RWPE1 (cell line): ENCODE data around the gene DPP6.
"Not testable (repeated sequence)": the region's sequence is repeated elsewhere in the genome, so short reads cannot be mapped to it uniquely, and the experiment has no call there.

Source experiments
- CTCF ChIA-PET: fragments of 350-600 bp; sonication (Branson Sonifier 250); formaldehyde crosslinking; extraction: SDS; loops from one replicate; lab custom pipeline; 2021; lab: Yijun Ruan, JAX
- POLR2A ChIA-PET: fragments of 400-600 bp; formaldehyde crosslinking; extraction: SDS; loops from one replicate; lab custom pipeline; 2020; ENCODE audit warnings: antibody characterized with exemption; ENCODE audit not compliant: low non-redundant PET; lab: Yijun Ruan, JAX
- DNase-seq: peaks from one replicate; pipeline ENCODE4 v3.0.0; 2012; ENCODE audit warnings: low spot score
- H3K27ac ChIP-seq: fragments of 450-650 bp; 2 replicates; pipeline ENCODE4 v1.5.1; 2017
- TF ChIP-seq, protein P1 (sequence below): fragments of 450-650 bp; conservative IDR thresholded peaks from 2 replicates; pipeline ENCODE4 v1.5.1; 2017; ENCODE audit warnings: low read depth, mild to moderate bottlenecking

The DPP6 gene

DNA sequence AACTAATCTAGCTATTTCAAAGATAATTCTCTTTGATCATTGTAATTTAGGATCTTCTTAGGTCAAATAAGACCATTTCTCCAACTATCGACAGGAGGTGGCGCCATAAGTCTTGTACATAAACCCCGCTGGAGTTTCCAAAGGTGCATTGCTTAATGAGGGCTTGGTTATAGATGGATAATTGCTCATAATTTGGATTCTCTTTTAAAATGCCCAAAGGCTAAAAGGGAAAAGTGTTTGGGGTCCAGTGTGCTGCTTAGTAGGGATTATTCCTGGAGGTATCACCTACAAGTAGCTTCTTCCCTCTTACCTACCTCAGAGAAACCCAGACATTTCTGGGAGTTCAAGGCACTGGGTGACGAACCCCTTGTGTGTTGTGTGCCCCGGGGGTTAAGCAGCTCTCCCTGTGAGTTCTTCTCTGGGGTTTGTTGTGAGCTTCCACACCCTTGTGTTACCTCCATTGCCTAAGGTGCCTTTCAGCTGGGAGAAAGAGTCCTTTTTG, 875.5 kb downstream of the DPP6 start:
- peak; percentile 71 for DNase-seq
- H3K27ac ChIP-seq: no peak overlapping the region
- ChIA-PET POLR2A (no interaction called here), CTCF (interaction anchor here (0.6 to 1.5 kb wide), 9 partner anchors 12 to 445 kb away, joined by 3 to 8 read pairs (median 3); no protein-coding TSS in a partner anchor)
- TF ChIP-seq, protein P1, sequence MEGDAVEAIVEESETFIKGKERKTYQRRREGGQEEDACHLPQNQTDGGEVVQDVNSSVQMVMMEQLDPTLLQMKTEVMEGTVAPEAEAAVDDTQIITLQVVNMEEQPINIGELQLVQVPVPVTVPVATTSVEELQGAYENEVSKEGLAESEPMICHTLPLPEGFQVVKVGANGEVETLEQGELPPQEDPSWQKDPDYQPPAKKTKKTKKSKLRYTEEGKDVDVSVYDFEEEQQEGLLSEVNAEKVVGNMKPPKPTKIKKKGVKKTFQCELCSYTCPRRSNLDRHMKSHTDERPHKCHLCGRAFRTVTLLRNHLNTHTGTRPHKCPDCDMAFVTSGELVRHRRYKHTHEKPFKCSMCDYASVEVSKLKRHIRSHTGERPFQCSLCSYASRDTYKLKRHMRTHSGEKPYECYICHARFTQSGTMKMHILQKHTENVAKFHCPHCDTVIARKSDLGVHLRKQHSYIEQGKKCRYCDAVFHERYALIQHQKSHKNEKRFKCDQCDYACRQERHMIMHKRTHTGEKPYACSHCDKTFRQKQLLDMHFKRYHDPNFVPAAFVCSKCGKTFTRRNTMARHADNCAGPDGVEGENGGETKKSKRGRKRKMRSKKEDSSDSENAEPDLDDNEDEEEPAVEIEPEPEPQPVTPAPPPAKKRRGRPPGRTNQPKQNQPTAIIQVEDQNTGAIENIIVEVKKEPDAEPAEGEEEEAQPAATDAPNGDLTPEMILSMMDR: peak; percentile 79

DNA sequence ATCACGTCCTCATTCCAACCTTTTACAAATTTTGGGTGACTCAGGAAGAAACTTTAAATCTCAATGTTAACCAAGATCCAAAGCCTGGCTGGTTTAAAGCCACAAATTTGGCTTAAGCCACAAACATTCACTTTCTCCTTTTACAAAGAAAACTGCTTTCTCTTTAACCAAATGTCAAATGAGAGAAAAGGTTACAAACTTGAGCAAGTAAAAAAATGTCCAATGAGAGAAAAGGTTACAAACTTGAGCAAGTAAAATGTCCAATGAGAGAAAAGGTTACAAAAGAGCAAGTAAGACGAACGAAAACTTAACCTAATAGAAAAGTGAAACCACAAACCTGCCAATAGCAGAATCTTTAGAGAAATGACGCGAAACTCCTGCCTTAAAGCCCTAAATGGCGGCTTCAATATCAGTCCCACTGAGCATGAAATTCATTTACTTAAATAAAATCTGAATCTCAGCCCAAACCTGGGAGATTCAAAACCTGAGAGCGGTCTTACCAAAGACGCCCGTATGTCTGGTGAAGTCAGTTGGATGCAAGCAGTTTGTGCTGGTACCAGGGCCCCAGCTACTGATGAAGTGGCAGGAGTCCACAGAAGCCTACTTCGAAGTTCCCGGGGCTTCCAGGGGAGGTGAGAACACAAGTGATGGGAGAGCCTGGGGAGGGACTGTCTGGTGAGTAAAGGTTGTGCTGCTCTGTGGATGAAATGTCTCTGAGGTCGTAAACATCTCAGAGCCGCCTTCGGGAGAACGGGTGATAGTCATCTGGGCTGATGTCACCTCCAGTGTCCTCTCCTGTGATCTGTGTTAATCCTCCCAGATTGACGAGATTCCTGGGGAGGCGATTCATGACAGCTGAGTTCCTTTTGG, 876.2 kb downstream of the DPP6 start:
- CTCF ChIA-PET: interaction anchor here (0.6 to 1.5 kb wide), 8 partner anchors 15 to 444 kb away, joined by 3 to 8 read pairs (median 3); no protein-coding TSS in a partner anchor
- TF ChIP-seq, protein P1: no peak
- peak overlapping the region; percentile 82 for H3K27ac ChIP-seq
- peak; percentile 95 for DNase-seq
- POLR2A ChIA-PET: no interaction called here

DNA sequence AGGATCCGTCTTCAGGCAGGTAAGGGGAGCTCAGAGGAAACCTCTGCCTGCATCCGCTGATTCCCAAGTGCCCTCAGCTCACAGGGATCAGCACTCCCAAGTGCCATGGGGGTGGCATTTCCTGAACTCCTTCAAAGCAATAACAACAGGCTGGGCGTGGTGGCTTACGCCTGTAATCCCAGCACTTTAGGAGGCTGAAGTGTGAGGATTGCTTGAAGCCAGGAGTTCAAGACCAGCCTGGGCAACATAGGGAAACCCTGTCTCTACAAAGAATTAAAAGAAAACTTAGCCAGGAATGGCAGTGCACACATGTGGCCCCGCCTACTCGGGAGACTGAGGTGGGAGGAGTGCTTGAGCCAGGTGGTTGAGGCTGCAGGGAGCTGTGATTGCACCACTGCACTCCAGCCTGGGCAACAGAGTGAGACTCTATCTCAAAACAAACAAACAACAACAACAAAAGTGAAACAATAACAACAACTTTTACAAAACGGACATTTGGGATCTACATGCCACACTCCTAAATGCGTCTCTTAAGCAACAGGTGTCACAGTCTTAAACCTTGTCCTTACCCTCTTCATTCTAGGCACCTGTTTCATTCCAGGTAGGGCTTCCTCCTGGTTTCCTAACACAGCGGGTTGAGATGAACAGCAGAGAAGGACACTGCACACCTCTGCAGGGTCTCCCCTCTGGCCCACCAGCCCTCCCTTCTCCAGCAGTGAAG, 877.0 kb downstream of the DPP6 start:
- H3K27ac ChIP-seq: peak overlapping the region; percentile 82
- no peak for DNase-seq
- CTCF ChIA-PET: interaction anchor here (0.7 kb wide), 1 partner anchor 262 kb away, joined by 4 read pairs; no protein-coding TSS in a partner anchor
- TF ChIP-seq, protein P1: no peak
- POLR2A ChIA-PET: no interaction called here

DNA sequence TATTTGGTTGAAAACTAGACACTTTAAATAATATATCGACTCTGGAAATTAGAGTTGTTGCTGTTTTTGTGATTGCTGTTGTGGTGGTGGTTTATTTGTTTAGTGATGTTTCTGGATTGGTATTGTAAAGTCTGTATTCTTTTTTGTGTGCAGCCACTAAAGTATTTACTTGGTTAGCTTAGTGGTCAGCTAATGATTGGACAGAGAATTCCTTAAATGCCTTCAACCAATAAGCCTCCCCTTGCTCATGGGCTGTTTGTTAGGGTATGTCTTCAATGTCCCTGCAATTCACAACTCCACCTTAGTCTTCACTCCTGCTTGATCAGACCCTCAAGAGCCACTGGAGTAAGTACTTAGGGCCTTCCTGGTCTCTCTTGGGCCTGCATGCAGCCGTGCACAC, 879.7 kb downstream of the DPP6 start:
- ChIA-PET POLR2A (no interaction called here), CTCF (no interaction called here)
- TF ChIP-seq, protein P1: no peak
- no peak for DNase-seq
- H3K27ac ChIP-seq: no peak overlapping the region

DNA sequence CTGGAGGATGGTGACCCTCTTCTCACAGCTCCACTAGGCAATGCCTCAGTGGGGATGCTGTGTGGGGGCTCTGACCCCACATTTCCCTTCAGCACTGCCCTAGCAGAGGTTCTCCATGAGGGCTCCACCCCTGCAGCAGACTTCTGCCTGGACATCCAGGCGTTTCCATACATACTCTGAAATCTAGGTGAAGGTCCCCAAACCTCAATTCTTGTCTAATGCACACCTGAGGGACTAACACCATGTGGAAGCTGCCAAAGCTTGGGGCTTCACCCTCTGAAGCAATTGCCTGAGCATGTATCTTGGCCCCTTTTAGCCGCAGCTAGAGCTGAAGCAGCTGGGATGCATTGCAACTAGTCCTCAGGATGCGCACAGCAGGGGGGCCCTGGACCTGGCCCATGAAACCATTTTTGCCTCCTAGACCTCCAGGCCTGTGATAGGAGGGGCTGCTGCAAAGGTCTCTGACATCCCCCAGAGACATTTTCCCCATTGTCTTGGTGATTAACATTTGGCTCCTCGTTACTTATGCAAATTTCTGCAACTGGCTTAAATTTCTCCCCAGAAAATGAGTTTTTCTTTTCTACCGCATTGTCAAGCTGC, 882.3 kb downstream of the DPP6 start:
- POLR2A ChIA-PET, H3K27ac ChIP-seq, DNase-seq: not testable (repeated sequence)
- CTCF ChIA-PET: interaction anchor here (0.7 kb wide), 1 partner anchor 42 kb away, joined by 3 read pairs; no protein-coding TSS in a partner anchor

DNA sequence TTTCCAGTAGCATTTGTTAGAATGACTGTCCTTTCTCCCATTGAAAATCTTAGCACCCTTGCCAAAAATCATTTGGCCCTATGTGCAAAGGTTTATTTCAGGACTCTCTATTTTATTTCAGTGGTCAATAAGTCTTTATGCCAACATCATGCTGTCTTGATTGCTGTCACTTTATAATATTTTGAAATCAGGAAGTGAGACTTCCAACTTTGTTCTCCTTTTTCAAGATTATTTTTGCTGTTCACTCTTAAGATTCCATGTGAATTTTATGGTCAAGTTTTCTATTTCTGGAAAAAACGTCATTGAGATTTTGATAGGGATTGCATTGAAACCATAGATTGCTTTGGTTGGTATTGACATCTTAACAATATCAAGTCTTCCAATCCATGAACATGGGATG, 885.6 kb downstream of the DPP6 start:
- DNase-seq: no peak
- H3K27ac ChIP-seq: no peak overlapping the region
- TF ChIP-seq, protein P1: no peak
- POLR2A ChIA-PET: no interaction called here
- CTCF ChIA-PET: no interaction called here
